ENCODE results near the gene TSPEAR. TPM values are rescaled to one million over a fixed set of nuclear protein-coding genes. Genes with fewer than 3 reads are reported as not detected.

Gene TSPEAR
- total and polyA plus RNA-seq, 8 donors: 0.05 to 0.29 (median 0.12) TPM; not detected in 4

DNA sequence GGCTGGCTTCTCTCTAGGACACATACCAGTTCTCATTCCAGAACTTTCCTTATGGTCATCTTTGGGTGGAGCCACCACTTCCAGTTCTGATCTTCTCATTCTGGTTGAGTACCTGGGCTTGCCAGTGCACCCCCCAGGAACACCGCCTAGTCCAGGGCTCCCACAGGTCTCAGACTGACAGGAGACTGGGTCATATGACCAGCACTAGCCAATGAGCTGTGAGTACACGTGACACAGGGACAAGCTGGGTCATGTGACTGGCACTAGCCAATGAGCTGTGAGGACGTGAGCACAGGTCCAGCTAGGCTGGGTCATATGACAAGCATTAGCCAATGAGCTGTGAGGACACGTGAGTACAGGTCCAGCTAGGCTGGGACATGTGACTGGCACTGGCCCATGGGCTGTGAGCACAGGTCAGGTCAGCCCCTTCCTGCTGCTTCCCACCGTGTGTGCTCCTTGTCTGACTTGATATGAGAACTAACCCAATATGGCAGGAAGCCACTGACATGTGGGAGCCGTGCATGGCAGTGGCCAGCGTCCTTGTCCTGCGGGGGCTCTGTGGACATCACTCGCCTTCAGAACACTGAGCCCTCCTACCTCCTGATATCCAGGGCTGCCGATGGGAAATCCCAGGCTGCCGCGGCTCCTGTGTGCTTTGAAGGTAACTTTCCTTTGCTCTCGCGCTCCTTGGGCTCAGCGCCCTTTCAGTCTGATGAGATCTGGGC, 194.0 kb downstream of the TSPEAR start:
- intact Hi-C loops (cut with DNase I; ENCODE audit: low total_unique reads): loop anchor here (10.0 kb wide), 1 partner anchor 277 kb away; no protein-coding TSS in a partner anchor
- Histone ChIP-seq H3K27me3 (peaks cover 0 to 31% (median 0%) of the 10 kb centered on the region in 3 donors), H3K4me1 (no peaks in the 10 kb centered on the region), H3K36me3 (no peaks in the 10 kb centered on the region), H3K27ac (no peak overlapping the region), H3K4me3 (no peak overlapping the region), H3K9me3 (no peaks in the 10 kb centered on the region)
- WGBS, 5 donors: 73 to 87% (median 82%) methylated on average over 14 to 15 of the region's 15 CpGs
- DNase-seq: peak; percentile 38 to 70
- TF ChIP-seq EP300 (IDR thresholded peaks at IDR 0.05) (no peak), POLR2AphosphoS5 (IDR thresholded peaks at IDR 0.05) (no peak), POLR2A (IDR thresholded peaks at IDR 0.05) (no peak)
- TF ChIP-seq, protein P1, sequence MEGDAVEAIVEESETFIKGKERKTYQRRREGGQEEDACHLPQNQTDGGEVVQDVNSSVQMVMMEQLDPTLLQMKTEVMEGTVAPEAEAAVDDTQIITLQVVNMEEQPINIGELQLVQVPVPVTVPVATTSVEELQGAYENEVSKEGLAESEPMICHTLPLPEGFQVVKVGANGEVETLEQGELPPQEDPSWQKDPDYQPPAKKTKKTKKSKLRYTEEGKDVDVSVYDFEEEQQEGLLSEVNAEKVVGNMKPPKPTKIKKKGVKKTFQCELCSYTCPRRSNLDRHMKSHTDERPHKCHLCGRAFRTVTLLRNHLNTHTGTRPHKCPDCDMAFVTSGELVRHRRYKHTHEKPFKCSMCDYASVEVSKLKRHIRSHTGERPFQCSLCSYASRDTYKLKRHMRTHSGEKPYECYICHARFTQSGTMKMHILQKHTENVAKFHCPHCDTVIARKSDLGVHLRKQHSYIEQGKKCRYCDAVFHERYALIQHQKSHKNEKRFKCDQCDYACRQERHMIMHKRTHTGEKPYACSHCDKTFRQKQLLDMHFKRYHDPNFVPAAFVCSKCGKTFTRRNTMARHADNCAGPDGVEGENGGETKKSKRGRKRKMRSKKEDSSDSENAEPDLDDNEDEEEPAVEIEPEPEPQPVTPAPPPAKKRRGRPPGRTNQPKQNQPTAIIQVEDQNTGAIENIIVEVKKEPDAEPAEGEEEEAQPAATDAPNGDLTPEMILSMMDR (IDR thresholded peaks at IDR 0.05): no peak

DNA sequence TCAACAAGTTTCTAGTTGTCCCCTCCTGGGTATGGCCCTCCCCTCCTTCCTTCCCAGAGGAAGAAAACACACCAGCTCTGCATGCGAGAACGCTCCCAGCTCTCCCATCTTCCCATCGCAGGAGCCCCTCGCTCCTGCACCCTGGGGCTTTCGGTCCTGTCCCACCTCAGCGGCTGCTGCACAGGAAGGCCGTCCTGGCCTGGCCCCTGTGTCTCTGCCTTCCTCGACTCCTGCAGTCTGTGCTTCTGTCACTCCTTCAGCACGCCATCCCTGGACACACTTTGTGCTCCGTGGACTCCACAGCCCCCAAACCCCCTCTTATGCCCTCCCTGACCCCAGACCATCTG, 194.6 kb downstream of the TSPEAR start:
- H3K9me3 ChIP-seq: no peaks in the 10 kb centered on the region
- H3K4me3 ChIP-seq: no peak overlapping the region
- intact Hi-C loops (cut with DNase I; ENCODE audit: low total_unique reads): loop anchor here (10.0 kb wide), 1 partner anchor 278 kb away; no protein-coding TSS in a partner anchor
- H3K36me3 ChIP-seq: no peaks in the 10 kb centered on the region
- WGBS, 5 donors: 86 to 93% (median 91%) methylated on average over 10 of the region's 10 CpGs
- no peak overlapping the region for H3K27ac ChIP-seq
- no peak for DNase-seq
- H3K27me3 ChIP-seq: peaks cover 0 to 30% (median 0%) of the 10 kb centered on the region in 3 donors
- TF ChIP-seq, protein P1 (IDR thresholded peaks at IDR 0.05): no peak
- no peak for TF ChIP-seq POLR2A (IDR thresholded peaks at IDR 0.05)
- TF ChIP-seq POLR2AphosphoS5 (IDR thresholded peaks at IDR 0.05): no peak
- TF ChIP-seq EP300 (IDR thresholded peaks at IDR 0.05): no peak
- no peaks in the 10 kb centered on the region for H3K4me1 ChIP-seq

DNA sequence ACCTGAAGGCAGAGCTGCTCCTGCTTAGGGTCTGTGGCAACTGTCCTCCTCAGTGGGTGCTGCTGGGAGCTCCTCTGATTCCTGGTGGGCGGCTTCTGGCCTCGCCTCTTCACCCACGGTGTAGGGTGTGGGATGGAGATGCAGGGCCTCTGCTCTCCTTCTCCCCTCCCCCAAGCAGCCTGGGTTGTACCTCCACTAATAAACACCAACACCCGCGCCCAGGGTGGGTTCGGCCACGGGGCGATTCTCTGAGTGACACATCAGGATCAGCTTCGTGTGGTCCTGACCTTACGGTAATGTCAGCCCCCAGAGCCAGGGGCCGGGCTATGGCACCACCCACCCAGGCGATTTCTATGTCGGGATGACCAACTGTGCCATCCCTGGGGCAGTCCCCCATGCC, 195.0 kb downstream of the TSPEAR start:
- intact Hi-C loops (cut with DNase I; ENCODE audit: low total_unique reads): loop anchor here (10.0 kb wide), 1 partner anchor 278 kb away; no protein-coding TSS in a partner anchor
- 76 to 89% (median 86%) methylated on average over 13 of the region's 13 CpGs for WGBS, 5 donors

DNA sequence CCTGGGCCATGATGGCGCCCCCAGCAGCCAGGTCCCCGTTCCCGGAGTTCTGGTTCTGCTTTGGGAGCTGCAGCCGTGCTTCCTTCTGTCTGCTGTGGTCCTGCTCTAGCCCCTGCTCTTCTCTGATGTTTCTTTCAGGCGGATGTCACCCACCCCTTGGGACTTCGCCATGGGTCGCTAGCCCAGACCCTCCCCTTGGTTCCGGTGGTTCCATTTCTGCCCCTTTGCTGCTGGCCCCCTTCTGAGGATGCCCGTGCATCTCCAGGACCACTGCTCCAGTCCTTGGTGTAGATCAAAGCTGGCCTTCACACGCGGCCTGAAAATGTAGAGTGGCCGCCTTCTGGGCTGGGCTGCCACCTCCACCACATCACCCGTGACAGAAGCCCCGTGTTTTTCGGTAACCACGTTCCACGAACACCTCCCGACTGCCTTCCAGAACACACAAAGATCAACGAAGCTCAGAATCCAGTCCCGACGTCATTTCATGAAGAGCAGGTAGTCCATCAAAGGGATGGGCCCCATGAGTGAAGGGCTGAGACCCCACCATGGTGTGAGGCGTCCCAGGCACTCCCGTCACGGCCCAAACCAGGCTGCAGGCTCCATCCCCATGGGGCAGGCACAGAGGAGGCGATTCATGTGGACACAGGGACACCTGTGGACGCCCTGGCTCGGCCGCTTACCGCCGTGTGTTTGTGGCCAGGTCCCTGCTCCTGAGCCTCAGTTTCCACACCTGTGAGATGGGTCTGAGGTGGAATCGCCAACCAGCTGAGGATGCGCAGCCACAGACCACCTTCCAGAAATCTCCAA, 195.8 kb downstream of the TSPEAR start:
- no peak for DNase-seq
- WGBS, 5 donors: 84 to 89% (median 88%) methylated on average over 22 to 32 of the region's 32 CpGs
- peaks cover 3 to 4% (median 3%) of the 10 kb centered on the region in 4 donors for H3K4me1 ChIP-seq
- no peaks in the 10 kb centered on the region for H3K9me3 ChIP-seq
- no peak overlapping the region for H3K27ac ChIP-seq
- no peak overlapping the region for H3K4me3 ChIP-seq
- H3K27me3 ChIP-seq: peaks cover 0 to 31% (median 2%) of the 10 kb centered on the region in 3 donors
- TF ChIP-seq POLR2A (IDR thresholded peaks at IDR 0.05) (no peak), EP300 (IDR thresholded peaks at IDR 0.05) (no peak)
- no peaks in the 10 kb centered on the region for H3K36me3 ChIP-seq
- intact Hi-C loops (cut with DNase I; ENCODE audit: low total_unique reads): loop anchor here (10.0 kb wide), 1 partner anchor 279 kb away; no protein-coding TSS in a partner anchor

More for the DNA sequence above, 195.0 kb downstream of the TSPEAR start:
- Histone ChIP-seq H3K4me3 (no peak overlapping the region), H3K27ac (no peak overlapping the region), H3K4me1 (no peaks in the 10 kb centered on the region), H3K36me3 (no peaks in the 10 kb centered on the region), H3K9me3 (no peaks in the 10 kb centered on the region), H3K27me3 (peaks cover 0 to 30% (median 0%) of the 10 kb centered on the region in 3 donors)
- DNase-seq: no peak
- no peak for TF ChIP-seq POLR2AphosphoS5 (IDR thresholded peaks at IDR 0.05)
- TF ChIP-seq, protein P1 (IDR thresholded peaks at IDR 0.05): no peak
- no peak for TF ChIP-seq POLR2A (IDR thresholded peaks at IDR 0.05)
- TF ChIP-seq EP300 (IDR thresholded peaks at IDR 0.05): no peak
